Measurements from ENCODE around the gene FUOM.

Gene FUOM

DNA sequence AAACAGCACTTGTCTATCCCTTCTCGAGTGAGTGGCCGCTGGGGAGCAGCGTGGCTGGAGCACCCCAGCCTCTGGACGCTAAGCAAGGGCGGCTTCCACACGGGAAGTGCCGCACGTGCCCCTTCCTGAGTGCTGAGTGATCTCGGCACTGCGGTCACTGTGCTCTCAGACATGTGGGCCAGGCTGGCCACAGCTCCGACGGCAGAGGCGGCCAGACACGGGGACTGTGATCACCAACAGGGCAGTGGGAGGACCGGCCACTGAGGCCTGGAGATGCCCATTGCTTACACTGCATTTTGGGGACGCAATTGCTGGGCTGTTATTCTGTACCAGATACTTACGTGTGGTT lies 8.3 kb upstream of the FUOM start:
- no peak for DNase-seq

GRCh38 chr10:133365461-133366129 lies 7.8 kb upstream of the FUOM start:
- no peak for DNase-seq

DNA sequence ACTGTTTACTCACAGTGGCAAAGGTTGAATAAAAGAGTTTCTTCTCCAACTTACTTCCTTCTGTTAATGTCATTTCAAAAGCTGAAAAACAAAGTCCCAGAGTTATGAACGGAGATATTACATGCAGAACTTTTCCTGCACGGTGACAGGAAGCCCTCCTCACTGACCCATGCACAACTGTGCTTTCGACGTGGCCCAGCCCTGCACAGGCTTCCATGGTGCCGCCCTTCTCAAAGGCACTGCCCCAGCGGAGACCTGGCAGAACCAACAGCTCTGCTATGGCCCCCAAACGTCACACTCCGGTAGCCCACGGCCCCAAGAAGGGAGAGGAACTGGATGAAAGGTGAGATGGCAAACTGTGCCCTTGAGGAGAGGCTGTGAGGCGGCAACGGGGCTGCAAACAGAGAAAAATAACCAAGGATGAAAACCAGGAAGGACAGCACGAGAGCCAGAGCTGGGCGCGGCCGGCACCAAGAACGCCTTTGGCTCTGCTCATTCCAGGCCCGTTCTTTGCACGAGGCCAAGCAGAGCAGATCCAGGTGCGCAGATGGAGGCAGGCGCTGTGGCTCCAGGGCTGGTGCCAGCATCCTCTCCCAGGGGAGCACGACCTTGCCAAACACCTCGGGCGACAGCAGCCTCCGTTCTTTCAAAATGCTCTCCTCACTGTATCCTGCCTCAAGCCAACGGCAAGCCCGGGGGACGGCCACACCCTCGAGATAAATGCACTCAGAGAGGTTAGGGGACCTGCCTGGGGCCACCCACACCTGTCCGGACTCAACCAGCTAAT lies 7.0 kb upstream of the FUOM start:
- no peak for DNase-seq

DNA sequence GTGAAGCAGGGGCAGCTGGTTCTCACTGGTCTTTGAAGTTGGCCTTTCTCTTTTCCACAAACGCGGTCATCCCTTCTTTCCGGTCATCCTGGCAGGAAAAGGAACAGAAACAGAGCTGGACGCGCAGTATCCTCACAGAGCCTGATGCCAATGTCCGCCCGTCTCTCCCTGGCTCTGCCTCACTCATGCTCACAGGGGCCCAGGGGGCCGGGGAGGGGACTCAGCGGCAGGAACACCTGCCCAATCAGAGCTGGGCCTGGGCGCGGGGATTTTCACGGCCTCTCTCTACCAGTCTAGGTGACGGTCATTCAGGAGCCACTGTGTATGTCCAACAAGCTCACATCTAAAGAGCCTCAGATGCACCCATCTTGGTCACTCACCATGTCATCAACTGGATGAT lies 5.0 kb upstream of the FUOM start:
- DNase-seq, result no peak

DNA sequence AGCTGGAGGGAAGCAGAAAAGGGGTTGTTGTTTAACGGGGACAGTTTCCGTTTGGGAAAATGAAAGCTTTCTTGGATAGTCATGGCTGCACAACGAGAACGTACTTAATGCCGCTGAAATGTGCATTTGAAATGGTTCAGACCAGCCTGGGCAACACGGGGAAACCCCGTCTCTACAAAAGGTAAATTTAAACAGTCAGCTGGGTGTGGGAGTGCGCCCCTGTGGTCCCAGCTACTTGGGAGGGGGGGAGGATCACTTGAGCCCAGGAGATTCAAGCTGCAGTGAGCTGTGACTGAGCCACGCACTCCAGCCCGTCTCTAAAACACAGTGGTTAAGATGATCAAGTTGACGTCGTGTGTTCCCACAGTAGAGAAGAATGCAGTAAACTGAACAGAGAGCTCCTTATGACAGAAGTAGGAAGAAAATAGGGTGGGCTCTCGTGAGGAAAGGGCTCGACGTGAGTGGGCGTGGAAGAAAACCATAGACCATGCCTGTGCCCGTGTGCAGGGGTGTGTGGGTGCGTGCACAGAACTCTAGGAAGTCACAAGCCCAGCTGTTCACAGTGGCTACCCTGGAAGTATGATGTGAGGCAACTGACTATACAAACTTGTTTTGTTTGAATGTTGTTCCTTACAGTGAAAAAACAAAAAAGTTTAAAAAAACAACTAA lies 4.1 kb upstream of the FUOM start:
- DNase-seq, result no peak

DNA sequence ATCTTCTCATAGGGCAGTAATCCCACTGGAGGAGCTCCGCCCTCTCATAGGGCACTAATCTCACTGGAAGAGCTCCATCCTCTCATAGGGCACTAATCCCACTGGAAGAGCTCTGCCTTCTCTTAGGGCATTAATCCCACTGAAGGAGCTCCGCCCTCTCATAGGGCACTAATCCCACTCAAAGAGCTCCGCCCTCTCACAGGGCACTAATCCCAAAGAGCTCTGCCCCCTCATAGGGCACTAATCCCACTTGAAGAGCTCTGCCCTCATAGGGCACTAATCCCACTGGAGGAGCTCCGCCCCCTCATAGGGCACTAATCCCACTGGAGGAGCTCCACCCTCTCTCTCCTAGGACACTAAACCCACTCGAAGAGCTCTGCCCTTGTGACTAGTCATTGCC lies 3.4 kb upstream of the FUOM start:
- no peak for DNase-seq

- no peak for DNase-seq
These were observed 2.3 kb upstream of the FUOM start for GRCh38 chr10:133359972-133360610.

DNA sequence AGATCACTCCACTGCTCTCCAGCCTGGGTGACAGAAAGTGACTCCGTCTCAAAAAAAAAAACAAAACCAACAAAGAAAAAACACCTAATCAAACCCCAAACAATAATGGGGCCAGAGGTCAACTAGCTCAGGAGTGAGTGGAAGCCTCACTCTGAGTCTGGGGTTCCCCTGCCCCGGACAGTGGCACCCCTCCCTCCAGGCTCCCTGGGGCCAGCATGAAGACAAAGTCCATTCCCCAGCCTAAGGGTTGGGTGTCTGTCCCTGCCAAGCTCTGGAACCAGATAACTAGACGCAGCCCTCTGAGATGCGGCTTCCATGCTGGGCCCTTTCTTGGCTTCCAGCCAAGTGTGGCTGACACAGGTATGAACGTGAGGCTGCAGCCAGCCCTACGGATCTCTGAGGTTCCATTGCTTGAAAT lies 1.7 kb upstream of the FUOM start:
- no peak for DNase-seq

GRCh38 chr10:133358925-133359310 lies 1.1 kb upstream of the FUOM start:
- DNase-seq, result no peak

DNA sequence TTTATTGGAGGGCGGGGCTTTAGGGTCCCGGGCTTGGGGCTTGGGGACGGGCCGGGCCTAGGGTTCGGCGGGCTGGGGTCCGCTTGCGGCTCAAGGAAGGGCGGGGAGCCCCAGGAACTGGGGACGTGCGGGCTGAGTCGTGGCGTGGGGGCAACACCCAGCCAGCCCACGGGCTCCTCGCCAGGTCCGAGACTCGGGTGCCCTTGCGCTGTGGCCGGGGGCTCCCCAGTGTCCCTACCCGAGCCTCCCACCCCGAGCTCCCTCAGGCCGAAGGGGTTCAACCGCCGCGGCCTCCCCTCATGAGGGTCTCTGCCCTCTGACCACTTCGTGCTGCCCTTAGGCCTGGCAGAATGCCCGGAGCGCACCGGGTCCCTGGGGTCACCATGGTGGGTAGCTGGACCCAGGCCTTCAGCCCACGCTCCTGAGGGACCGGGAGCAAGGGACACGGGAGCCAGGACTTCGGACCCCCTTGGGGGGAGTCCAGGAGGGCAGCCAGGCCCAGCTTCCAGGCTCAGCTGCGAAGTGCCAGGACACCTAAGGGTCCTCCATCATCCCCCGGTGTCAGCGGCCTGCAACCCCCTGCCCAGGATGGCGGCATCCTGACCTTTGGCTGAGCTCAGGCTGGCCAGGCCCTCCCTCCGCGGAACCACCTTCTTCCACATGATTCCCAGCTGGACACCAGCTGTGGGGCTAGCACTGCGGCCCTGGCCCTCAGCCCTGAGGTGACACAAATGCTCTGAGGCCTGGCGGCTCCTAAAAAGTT lies 524 bp upstream of the FUOM start:
- DNase-seq, result no peak

DNA sequence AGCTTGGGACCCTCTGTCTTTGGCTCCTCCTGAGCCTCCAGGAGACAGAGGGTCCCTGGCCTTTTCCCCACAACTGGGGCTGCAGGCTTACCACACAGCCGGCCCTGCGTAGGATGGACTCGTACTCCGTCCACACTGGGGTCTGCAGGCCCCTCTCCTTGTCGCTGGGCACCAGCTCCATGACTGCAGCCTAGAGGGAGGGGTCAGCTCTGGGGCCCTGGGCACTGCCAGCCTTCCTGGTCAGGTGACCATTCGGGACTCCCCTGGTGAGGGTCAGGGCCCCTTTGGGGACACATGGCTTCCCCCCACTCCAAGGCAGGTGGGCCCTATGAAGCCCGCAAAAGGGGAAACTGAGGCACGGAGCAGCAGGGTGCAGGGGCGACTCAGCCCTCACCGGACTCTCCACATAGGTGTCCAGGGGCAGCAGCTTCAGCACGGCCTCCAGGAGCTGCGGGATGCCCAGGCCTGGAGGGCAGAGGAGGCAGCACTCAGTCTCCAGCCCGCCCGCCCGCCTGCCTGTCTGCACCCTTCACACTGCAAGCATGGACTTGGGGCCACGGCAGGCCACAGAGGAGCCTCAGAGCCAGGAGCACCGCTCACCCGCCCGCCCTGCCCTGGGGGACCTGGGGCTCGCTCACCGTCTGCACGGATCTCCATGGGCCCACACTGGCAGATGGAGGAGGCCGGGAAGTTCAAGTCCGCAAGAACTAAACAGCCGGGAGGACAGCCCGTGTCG lies 1.1 kb downstream of the FUOM start:
- no peak for DNase-seq

- no peak for DNase-seq
These were observed 1.8 kb downstream of the FUOM start for GRCh38 chr10:133355991-133356390.

DNA sequence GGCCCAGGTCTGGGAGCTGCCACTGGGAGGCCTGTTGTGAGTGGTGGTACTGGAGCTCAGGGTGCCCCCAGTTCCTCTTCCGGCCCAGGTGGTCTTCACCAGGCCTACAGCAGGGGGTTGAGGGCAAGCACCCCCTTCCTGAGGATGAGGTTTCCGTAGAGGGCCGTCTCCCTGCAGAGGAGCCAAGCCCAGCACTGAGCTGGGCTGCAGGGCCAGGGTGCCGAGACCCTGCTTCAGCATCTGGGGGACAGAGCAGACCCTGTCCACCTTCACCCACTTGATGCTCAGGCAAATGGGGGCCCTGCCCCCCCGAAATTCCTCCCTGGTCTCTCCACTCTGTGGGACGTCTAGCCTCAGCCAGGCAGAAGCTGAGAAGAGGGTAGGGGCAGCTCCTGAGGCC lies 2.6 kb downstream of the FUOM start:
- no peak for DNase-seq

DNA sequence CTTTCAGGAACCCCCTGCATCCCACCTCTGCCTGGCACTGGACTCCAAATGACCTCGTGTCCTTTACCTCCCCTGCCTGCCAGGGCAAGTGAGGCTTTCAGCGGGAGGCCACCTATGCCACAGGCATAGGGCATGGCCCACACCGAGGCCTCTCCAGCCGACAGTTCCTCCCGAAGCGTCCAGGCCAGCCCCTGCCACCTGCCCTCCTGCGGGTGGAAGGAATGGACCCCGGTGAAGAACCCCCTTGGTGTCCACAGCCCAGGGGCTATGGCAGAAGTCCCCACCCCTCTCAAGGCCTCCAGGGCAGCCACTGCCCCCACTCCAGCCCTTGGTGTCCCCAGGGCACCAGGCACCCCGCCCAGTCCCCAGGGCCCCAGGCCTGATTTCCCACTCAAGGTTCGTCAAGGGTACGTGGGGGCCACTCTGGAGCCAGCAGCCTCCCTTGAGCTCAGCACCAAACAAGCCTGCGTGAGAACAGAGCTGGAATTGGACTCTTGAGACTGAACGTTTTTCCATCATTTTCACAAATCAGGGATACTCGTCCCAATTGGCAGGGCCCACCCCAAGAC lies 3.1 kb downstream of the FUOM start:
- DNase-seq, result no peak

DNA sequence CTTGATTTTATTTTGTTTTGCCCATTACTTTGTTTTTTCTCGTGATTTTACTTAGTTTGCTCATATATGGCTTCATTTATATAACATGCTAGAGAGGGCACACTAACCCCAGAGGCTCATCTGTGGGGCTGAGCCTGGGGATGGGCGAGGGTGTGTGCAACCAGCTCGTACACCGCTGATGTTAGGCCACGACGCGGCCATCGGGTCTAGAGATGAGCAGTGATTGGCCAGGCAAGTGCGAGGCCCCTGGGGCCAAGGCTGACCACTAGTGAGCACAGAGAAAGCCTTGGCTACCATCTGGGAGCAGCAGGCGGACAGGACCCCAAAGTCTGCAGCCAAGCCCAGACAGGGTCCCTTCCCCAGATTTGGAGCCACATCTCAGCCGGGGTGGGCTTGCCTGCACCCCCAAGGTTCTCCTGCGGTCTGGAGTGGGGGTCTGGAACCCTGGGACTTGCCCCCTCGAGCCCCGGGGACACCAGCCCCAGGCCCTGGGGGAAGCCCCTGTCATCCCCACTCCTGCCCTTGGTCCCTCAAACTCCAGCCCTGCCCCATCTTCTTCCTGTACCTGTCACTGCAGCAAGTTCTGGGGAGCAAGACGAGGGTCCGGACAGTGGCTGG lies 3.7 kb downstream of the FUOM start:
- DNase-seq, result no peak

GRCh38 chr10:133353202-133353959 lies 4.4 kb downstream of the FUOM start:
- no peak for DNase-seq

DNA sequence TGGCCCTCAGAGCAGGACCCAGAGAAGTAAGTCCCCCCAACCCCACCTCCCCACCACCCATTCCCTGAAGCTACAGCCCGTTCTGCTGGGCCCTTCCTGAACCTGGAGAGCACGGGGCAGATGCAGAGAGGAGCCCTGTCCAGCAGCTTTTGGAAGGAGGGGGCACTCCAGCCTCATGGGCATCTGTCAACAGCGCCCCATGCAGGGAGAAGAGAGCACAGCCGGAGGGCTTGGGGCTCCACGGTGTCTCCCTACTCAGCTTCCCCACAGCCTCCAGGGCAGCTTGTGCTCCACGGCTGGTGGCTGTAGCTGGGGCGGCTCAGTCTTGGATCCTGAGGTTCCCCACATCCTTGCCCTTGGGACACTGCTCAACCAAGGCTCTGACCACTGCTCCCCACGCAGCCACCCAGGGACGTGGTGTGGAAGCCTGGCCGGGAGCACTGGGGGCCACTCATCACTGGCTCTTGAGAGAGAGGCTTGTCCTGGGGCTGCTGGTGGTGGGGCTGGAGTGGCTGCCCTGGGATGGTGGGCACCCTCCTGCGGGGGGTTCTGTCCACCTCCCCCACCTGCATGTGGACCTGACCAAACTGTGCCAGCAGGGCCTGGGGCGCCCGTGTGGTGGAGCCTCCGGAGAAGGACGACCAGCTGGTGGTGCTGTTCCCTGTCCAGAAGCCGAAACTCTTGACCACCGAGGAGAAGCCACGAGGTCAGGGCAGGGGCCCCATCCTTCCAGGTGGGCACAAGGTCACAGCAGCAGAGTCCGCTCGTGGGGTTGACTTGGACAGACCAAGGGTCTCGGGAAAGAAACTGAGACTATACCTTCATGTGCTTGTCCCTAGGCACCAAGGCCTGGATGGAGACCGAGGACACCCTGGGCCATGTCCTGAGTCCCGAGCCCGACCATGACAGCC lies 6.2 kb downstream of the FUOM start:
- DNase-seq, result no peak

DNA sequence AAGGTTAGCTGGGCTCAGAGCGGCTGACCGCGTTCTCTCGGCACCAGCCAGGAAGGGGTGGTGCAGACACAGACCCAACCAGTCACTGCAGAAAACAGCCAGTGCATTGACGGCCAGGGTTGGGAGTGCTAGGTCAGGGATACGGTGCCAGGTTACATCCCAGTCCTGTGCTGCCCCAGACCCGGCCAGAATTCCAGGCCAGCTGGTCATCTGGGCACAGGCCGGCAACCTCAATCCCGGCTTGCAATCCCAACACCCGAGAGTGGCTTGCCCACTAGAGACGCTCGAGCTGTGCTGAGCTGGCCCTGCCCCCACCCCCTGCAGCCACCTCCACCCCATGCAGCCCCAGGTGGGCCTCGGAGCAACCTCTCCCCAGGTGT lies 6.9 kb downstream of the FUOM start:
- no peak for DNase-seq

DNA sequence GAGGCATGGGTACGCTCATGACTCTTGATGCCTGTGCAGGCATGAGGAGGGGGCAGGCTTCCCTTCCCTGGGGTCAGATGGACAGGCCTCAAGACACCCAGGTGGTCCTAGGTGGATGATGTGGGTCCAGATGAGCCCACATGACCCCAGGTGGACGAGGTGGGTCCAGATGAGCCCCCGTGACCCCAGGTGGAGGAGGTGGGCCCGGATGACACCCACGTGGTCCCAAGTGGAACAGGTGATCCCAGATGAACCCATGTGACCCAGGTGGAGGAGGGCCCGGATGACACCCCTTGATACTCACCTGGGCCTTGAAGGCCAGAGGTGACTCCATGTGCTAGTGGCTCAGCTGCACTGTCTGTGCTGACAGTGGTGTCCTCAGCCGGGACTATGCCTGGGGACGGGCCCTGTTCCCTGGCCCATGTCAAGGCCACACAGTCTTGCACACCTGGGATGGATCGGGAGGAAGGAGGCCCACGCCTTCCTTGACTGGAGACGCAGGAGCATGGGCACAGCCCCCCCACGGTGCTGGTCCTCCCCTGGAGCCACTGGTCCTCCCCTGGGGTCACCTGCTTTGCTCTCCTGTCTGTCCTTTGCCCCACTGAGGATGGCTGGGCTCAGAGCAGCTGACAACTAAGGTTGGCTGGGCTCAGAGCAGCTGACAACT lies 7.4 kb downstream of the FUOM start:
- no peak for DNase-seq

Measured in hippocampal formation (tissue), 2 donors.